HepG2 (cell line): Measurements from ENCODE around the gene APRT.

ENCODE experiments used
- GABPB1 ChIP-seq: IDR thresholded peaks from 2 replicates; pipeline ENCODE4 v1.6.1; 2016; ENCODE audit warnings: mild to moderate bottlenecking, missing genetic modification reagents, moderate library complexity, missing compliant biosample characterization
- ZNF563 ChIP-seq: sonication (generic); formaldehyde crosslinking; IDR thresholded peaks from 2 replicates; pipeline ENCODE4 v1.8.0; 2022; ENCODE audit warnings: mild to moderate bottlenecking, moderate library complexity, missing genetic modification reagents

DNA sequence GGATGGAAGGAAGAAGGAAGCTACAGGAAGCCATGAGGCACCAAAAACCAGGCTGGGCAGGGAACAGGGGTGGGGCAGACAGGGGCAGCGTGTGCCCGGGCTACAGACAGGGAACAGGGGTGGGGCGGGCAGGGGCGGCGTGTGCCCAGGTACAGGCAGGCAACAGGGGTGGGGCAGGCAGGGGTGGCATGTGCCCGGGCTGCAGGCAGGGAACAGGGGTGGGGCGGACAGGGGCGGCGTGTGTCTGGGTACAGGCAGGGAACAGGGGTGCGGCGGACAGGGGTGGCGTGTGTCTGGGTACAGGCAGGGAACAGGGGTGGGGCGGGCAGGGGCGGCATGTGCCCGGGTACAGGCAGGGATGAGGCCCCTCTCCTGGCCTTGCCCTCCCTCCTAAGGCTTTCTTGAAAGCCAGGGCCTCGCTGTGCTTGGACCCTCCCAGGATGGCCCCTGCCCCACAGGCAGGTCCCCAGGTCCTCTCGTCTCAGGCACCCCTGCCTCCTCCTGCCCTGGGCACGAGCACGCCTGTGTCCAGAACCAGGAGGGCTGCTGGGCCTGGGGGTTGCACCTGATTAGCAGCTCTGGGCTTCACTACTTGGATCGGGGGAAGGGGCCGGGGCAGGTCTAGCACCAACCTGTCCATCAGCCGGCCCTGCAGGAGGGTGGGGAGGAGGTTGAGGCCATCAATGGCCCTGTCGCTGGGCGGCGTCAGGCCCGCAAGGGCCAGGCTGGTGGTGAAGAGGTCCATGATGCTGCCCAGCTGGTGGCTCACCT lies 14.5 kb upstream of the APRT start:
- no peak for TF ChIP-seq GABPB1
- TF ChIP-seq ZNF563 (CRISPR knock-in tag): no peak
